ENCODE results near the gene STAT3.

STAT3 gene

DNA sequence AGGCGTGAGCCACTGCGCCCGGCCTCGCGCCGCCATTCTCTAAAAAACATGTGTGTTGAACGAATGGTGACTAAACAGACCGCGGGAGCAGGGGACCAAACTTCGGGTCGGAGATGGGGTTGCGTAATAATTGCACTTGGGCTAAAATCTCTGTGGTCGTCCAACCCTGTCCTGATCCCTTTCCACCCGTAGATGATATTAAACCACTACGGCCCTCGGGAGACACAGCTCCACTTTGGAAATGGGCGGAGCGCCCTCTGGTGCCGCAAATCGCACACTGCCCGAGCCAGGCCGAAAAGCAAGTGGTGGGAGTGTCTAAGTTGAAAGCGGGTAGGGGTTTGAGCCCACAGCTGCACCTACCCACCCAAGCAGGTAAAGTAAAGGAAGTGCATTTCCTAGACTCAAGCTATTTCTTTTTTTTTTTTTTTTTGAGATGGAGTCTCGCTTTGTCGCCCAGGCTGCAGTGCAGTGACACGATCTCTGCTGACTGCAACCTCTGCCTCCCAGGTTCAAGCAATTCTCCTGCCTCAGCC is 17.8 kb upstream of the STAT3 start:
- TF ChIP-seq RAD21 (IDR thresholded peaks at IDR 0.05; ENCODE audit: low read depth) (peak; percentile 90), ZBTB7A (IDR thresholded peaks at IDR 0.05; ENCODE audit: low read depth) (0 out of 2 replicates have a peak, but pooled peaks have one; percentile 46), TCF12 (IDR thresholded peaks at IDR 0.05; ENCODE audit: low read depth) (no peak), EGR1 (IDR thresholded peaks at IDR 0.05) (no peak), CEBPB (IDR thresholded peaks at IDR 0.05) (peak; percentile 66)

- TF ChIP-seq, protein P1, sequence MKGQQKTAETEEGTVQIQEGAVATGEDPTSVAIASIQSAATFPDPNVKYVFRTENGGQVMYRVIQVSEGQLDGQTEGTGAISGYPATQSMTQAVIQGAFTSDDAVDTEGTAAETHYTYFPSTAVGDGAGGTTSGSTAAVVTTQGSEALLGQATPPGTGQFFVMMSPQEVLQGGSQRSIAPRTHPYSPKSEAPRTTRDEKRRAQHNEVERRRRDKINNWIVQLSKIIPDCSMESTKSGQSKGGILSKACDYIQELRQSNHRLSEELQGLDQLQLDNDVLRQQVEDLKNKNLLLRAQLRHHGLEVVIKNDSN (IDR thresholded peaks at IDR 0.05), result no peak
- TF ChIP-seq TEAD4 (IDR thresholded peaks at IDR 0.05) (no peak), EGR1 (IDR thresholded peaks at IDR 0.05) (no peak), ZBTB7A (IDR thresholded peaks at IDR 0.05; ENCODE audit: low read depth) (no peak), CREB1 (IDR thresholded peaks at IDR 0.05; ENCODE audit: low read depth) (no peak), YY1 (IDR thresholded peaks at IDR 0.05; ENCODE audit: low read depth) (no peak), MAX (IDR thresholded peaks at IDR 0.05) (no peak), CEBPB (IDR thresholded peaks at IDR 0.05) (no peak), FOXM1 (IDR thresholded peaks at IDR 0.05; ENCODE audit: borderline replicate concordance, low read depth) (no peak), TAF1 (IDR thresholded peaks at IDR 0.05; ENCODE audit: low read depth) (no peak)
- TF ChIP-seq, protein P2, sequence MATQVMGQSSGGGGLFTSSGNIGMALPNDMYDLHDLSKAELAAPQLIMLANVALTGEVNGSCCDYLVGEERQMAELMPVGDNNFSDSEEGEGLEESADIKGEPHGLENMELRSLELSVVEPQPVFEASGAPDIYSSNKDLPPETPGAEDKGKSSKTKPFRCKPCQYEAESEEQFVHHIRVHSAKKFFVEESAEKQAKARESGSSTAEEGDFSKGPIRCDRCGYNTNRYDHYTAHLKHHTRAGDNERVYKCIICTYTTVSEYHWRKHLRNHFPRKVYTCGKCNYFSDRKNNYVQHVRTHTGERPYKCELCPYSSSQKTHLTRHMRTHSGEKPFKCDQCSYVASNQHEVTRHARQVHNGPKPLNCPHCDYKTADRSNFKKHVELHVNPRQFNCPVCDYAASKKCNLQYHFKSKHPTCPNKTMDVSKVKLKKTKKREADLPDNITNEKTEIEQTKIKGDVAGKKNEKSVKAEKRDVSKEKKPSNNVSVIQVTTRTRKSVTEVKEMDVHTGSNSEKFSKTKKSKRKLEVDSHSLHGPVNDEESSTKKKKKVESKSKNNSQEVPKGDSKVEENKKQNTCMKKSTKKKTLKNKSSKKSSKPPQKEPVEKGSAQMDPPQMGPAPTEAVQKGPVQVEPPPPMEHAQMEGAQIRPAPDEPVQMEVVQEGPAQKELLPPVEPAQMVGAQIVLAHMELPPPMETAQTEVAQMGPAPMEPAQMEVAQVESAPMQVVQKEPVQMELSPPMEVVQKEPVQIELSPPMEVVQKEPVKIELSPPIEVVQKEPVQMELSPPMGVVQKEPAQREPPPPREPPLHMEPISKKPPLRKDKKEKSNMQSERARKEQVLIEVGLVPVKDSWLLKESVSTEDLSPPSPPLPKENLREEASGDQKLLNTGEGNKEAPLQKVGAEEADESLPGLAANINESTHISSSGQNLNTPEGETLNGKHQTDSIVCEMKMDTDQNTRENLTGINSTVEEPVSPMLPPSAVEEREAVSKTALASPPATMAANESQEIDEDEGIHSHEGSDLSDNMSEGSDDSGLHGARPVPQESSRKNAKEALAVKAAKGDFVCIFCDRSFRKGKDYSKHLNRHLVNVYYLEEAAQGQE (IDR thresholded peaks at IDR 0.05; ENCODE audit: low read depth), result no peak
Measured at GRCh38 chr17:42405076-42405475, 16.8 kb upstream of the STAT3 start.

DNA sequence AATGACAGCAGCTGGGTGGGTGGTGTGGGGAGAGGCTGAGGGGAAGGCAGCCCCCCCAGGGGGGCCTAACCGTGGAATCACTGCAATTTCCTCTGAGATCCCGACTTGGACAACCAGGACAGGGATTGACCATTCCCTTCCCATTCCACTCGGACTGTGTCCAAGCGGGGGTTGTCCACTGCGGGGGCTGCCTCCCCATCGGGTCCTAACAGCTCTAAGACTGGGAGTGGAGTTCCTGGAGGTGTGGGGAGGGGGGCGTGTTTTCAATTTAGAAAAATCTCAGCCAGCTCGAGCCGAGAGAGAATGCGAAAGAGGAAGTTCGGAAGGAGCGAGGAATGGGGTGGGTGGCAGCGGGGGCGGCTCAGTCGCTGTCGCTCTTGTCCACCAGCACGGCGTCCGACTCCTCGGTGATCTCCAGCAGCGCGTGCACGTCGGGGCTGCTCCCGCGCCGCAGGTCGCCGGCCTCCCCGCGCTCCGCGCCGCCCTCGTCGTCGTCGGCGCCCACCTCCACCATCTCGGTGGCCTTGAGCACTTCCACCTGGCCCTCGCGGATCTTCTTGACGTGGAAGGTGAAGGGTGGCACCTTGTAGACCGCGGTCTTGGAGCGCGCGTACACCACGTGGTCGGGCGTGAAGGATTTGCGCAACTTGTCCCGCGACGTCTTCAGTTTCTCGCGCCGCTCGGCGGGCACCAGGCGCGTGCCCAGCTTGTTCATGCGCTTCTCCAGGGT is 16.2 kb upstream of the STAT3 start:
- TF ChIP-seq CREB1 (IDR thresholded peaks at IDR 0.05; ENCODE audit: low read depth), result no peak
- TF ChIP-seq ZBTB7A (IDR thresholded peaks at IDR 0.05; ENCODE audit: low read depth), result no peak
- no peak for TF ChIP-seq EGR1 (IDR thresholded peaks at IDR 0.05)
- TF ChIP-seq TCF12 (IDR thresholded peaks at IDR 0.05; ENCODE audit: low read depth), result no peak
- no peak for TF ChIP-seq TEAD4 (IDR thresholded peaks at IDR 0.05)
- TF ChIP-seq EP300 (IDR thresholded peaks at IDR 0.05; ENCODE audit: borderline replicate concordance), result no peak
- TF ChIP-seq YY1 (IDR thresholded peaks at IDR 0.05; ENCODE audit: low read depth), result no peak
- no peak for TF ChIP-seq CEBPB (IDR thresholded peaks at IDR 0.05)
- no peak for TF ChIP-seq TAF1 (IDR thresholded peaks at IDR 0.05; ENCODE audit: low read depth)

GRCh38 chr17:42403150-42403549 is 14.9 kb upstream of the STAT3 start:
- TF ChIP-seq TAF1 (IDR thresholded peaks at IDR 0.05; ENCODE audit: low read depth), result no peak
- peak; percentile 23; the same call in 1 of the 2 replicates for TF ChIP-seq RAD21 (IDR thresholded peaks at IDR 0.05; ENCODE audit: low read depth)

DNA sequence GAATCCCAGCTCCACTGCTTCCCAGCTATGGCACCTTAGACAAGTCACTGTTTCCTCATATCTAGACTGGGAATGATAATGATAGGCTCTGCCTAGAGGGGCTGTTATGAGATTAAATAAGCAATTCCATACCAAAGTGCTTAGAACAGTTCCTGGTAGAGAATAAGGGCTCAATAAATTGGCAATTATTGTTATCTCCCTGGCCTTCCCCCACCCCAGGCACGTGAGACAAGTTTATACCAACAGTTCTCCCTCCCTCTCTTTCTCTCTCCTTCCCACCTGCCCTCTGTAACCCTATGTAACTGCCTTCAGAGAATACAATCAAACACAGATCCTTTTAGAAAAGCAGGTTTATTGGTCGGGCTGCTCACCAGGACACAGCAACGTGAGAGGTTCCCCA is 13.9 kb upstream of the STAT3 start:
- TF ChIP-seq RAD21 (IDR thresholded peaks at IDR 0.05; ENCODE audit: low read depth) (no peak), NFIC (IDR thresholded peaks at IDR 0.05) (no peak), EGR1 (IDR thresholded peaks at IDR 0.05) (no peak), YY1 (IDR thresholded peaks at IDR 0.05; ENCODE audit: low read depth) (no peak), CREB1 (IDR thresholded peaks at IDR 0.05; ENCODE audit: low read depth) (no peak), EP300 (IDR thresholded peaks at IDR 0.05; ENCODE audit: borderline replicate concordance) (no peak), ZBTB7A (IDR thresholded peaks at IDR 0.05; ENCODE audit: low read depth) (no peak), TEAD4 (IDR thresholded peaks at IDR 0.05) (no peak), CEBPB (IDR thresholded peaks at IDR 0.05) (no peak), TCF12 (IDR thresholded peaks at IDR 0.05; ENCODE audit: low read depth) (no peak), FOXM1 (IDR thresholded peaks at IDR 0.05; ENCODE audit: borderline replicate concordance, low read depth) (no peak)
- TF ChIP-seq, protein P1 (IDR thresholded peaks at IDR 0.05), result no peak
- TF ChIP-seq, protein P2 (IDR thresholded peaks at IDR 0.05; ENCODE audit: low read depth), result no peak

Data from Ishikawa (cell line).